IPS DF 6.9 (cell line): ENCODE results near the gene KCNJ2.

Source experiments
- DNase-seq: peaks from one replicate; pipeline ENCODE4 v3.0.0-alpha.2; 2013; ENCODE audit warnings: low read depth, low spot score
- H3K27ac ChIP-seq: one replicate; pipeline ENCODE4 v1.5.1; 2013; ENCODE audit warnings: low read length, control low read depth
- H3K27me3 ChIP-seq: 2 replicates; pipeline ENCODE4 v1.6.1; 2013; ENCODE audit warnings: mild to moderate bottlenecking, low read length; ENCODE audit not compliant: control insufficient read depth, insufficient read depth
- H3K36me3 ChIP-seq: 2 replicates; pipeline ENCODE4 v1.6.1; 2013; ENCODE audit warnings: low read length; ENCODE audit not compliant: control insufficient read depth, insufficient read depth
- H3K4me1 ChIP-seq: 2 replicates; pipeline ENCODE4 v1.6.1; 2013; ENCODE audit warnings: low read length; ENCODE audit not compliant: control insufficient read depth, insufficient read depth
- H3K4me3 ChIP-seq: 2 replicates; pipeline ENCODE4 v1.5.1; 2013; ENCODE audit warnings: mild to moderate bottlenecking, low read length
- H3K9me3 ChIP-seq: 2 replicates; pipeline ENCODE4 v1.6.1; 2013; ENCODE audit warnings: low read length, inconsistent platforms; ENCODE audit not compliant: control insufficient read depth, insufficient read depth
- WGBS: extraction: QIAGEN DNeasy Blood & Tissue Kit; methylation state at CpG from one replicate; pipeline ENCODE4 v1.1.7; 2013; ENCODE audit warnings: mixed read lengths, missing lambda C conversion rate; ENCODE audit not compliant: insufficient read length, insufficient coverage; 5-methylcytosine and 5-hydroxymethylcytosine counted together

The KCNJ2 gene

DNA sequence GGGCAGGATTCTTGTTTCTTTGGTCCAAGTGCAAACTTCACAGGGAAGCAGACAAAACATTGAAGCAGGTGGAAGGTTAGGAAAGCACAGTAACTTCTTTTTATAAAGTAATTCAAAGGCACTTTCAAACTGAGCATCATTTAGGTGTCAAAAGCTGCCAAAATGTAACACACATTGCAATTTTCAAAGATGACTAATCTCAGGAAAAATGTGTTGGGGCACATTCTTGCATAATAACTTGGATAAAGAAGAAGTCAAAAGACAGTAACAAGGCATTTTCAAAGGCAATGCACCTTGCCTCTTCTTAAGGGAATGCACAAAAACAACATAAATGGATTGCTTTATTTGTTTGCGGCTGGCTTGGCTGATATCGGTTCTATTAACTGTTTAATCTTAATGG is 3.6 kb downstream of the KCNJ2 start:
- Histone ChIP-seq H3K4me1 (no peaks in the 10 kb centered on the region; the same call in 1 of the 2 replicates), H3K27me3 (peaks cover 3% of the 10 kb centered on the region; the same call in 1 of the 2 replicates), H3K9me3 (no peaks in the 10 kb centered on the region), H3K36me3 (no peaks in the 10 kb centered on the region), H3K27ac (no peak overlapping the region), H3K4me3 (no peak overlapping the region)
- DNase-seq, result no peak
- no CpG with 5 or more reads among the region's 2 CpGs for WGBS

DNA sequence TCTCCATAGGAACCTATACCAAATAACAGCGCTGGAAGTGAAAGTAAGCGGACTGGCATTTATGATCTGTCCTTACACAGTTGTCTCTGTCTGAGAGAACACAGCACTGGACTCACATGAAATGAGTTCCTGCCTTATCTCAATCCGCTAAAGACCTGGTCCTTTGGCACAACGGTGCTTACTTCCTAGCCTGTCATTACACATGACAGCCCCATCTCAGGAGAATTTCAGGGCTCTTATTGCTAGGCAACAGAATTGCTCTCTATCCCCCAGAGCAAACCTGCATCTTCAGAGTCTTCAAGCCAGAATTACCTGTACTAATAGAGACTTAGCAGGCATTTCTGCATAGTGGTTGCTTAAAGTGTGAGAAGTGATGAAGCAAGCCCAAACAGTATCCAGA is 4.3 kb downstream of the KCNJ2 start:
- H3K36me3 ChIP-seq, result no peaks in the 10 kb centered on the region
- H3K4me1 ChIP-seq, result no peaks in the 10 kb centered on the region
- H3K4me3 ChIP-seq, result no peak overlapping the region
- peaks cover 3% of the 10 kb centered on the region; the same call in 1 of the 2 replicates for H3K27me3 ChIP-seq
- no CpG with 5 or more reads among the region's 4 CpGs for WGBS
- H3K27ac ChIP-seq, result no peak overlapping the region
- no peak for DNase-seq
- no peaks in the 10 kb centered on the region for H3K9me3 ChIP-seq

DNA sequence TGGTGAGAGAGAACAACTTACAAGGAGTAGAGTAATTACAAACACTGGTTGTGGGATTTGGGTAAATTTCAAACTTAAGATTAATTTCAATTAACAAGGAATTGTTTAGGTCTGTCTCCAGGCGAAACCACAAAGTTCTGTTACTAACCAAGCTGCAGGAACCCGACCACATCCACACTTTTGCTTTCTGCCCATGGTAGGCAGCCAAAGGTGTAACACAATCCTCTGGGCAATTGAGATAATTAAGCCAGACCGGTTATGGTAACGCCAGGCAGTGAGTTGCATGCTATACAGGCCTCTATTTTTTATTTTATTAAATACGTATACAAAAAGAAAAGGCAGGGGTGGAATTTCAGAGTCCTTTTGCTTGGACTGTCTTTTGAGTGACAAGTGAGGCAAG is 12.0 kb downstream of the KCNJ2 start:
- no peak overlapping the region for H3K27ac ChIP-seq
- no peaks in the 10 kb centered on the region for H3K27me3 ChIP-seq
- no peaks in the 10 kb centered on the region for H3K4me1 ChIP-seq
- DNase-seq, result no peak
- H3K4me3 ChIP-seq, result no peak overlapping the region
- H3K36me3 ChIP-seq, result no peaks in the 10 kb centered on the region
- WGBS, result no CpG with 5 or more reads among the region's 5 CpGs
- no peaks in the 10 kb centered on the region for H3K9me3 ChIP-seq

DNA sequence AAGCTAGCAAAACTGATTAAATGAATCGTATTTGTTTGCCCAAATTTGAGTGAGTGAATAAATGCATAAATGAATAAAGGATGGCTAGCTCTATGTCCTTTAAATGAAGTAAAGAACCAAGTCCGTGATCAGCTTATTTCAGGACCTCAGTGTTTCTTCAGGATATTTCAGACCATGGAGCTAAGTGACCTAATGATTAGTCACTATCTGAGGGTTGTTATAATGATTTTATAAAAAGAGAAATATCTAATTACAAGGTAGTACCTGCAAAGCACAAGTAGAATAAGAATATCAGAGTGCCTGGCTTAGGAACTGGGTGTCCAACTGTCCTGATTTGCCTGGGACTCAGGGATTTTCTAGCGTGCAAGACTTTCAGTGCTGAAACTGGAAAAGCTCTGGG is 12.5 kb downstream of the KCNJ2 start:
- no CpG with 5 or more reads among the region's 3 CpGs for WGBS
- H3K27ac ChIP-seq, result no peak overlapping the region
- H3K9me3 ChIP-seq, result no peaks in the 10 kb centered on the region
- H3K27me3 ChIP-seq, result no peaks in the 10 kb centered on the region
- no peaks in the 10 kb centered on the region for H3K4me1 ChIP-seq
- no peak for DNase-seq
- no peak overlapping the region for H3K4me3 ChIP-seq
- no peaks in the 10 kb centered on the region for H3K36me3 ChIP-seq

DNA sequence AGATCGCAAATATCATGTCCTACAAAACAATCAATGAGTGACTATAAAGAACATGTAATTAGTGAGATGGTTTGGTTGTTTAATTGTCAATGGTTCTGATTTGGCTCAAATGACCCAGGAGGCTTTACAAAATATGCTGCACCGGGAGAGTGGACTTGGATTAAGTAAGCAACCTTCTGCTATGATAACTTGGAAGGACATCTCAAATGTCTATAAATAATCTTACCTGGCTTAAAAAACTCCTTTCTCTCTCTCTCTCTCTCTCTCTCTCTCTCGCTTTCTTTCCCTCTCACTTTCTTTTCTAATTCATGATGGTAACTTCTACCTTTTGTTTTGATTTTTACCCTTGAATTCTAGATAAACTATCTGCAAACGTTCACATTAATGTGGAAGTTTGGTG is 14.2 kb downstream of the KCNJ2 start:
- DNase-seq, result no peak
- Histone ChIP-seq H3K27ac (no peak overlapping the region), H3K4me1 (no peaks in the 10 kb centered on the region), H3K36me3 (no peaks in the 10 kb centered on the region), H3K4me3 (no peak overlapping the region), H3K27me3 (no peaks in the 10 kb centered on the region), H3K9me3 (no peaks in the 10 kb centered on the region)
- no CpG with 5 or more reads among the region's 4 CpGs for WGBS

DNA sequence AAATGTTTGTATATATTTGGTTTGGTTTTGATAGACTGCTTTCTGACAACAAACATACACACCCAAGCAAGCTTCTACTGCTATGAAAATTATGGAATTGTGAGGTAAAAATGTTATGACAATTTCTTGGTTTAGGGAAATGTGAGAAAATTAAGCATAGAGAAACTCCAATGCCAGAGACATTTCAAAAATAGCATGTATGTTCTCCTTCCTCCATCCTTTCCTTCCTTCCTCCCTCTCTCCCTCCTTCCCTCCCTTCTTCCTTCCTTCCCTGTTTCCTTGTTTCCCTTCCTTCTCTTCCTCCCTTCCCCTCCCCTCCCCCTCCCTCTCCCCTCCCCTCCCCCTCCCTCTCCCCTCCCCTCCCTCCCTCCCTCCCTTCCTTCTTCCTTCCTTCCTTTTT is 14.9 kb downstream of the KCNJ2 start:
- H3K4me1 ChIP-seq, result no peaks in the 10 kb centered on the region
- H3K9me3 ChIP-seq, result no peaks in the 10 kb centered on the region
- DNase-seq, result no peak
- H3K27ac ChIP-seq, result no peak overlapping the region
- no peaks in the 10 kb centered on the region for H3K36me3 ChIP-seq
- no peak overlapping the region for H3K4me3 ChIP-seq
- no peaks in the 10 kb centered on the region for H3K27me3 ChIP-seq

DNA sequence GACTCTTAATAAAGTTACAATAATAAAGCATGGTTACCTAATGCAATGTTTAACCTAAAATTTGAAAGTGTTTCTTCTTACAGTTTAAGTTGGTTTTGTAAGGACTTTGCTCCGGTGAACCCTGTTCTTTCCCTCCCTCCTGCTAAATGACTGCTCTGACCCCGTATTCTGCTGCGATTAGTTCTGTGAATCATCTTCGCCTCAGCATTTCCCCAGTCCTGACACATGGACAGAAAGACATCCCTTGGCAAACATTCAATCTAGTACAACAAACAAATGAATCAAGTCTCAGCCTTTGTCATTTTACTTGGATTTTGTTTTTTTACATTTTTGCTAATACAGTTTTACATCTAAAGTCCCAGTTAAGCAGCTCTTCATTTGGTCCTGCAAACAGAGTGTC is 15.4 kb downstream of the KCNJ2 start:
- no peaks in the 10 kb centered on the region for H3K27me3 ChIP-seq
- H3K4me3 ChIP-seq, result no peak overlapping the region
- no peaks in the 10 kb centered on the region for H3K4me1 ChIP-seq
- no peak overlapping the region for H3K27ac ChIP-seq
- no peaks in the 10 kb centered on the region for H3K36me3 ChIP-seq
- H3K9me3 ChIP-seq, result no peaks in the 10 kb centered on the region
- no CpG with 5 or more reads among the region's 4 CpGs for WGBS
- no peak for DNase-seq

DNA sequence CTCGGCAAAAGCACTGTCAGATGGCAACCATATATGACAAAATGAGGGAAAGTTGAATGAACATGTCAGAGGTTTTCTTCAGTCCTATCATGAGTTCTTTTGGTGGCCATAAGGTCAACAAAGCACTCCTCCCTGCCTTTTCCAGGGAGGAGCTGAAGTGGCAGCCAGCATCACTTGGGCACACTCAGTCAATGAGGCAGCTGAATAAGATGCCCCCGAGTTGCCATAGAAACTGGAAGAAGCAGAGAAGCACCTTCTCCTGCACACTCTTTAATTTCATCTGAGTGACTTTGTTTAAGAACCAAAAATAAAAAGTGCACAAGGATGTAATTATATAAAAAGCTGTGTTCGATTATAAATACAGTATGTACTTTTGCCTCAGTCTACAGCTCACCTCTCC is 16.0 kb downstream of the KCNJ2 start:
- WGBS, result no CpG with 5 or more reads among the region's 3 CpGs
- no peak overlapping the region for H3K27ac ChIP-seq
- no peaks in the 10 kb centered on the region for H3K4me1 ChIP-seq
- H3K27me3 ChIP-seq, result no peaks in the 10 kb centered on the region
- H3K9me3 ChIP-seq, result no peaks in the 10 kb centered on the region
- no peak overlapping the region for H3K4me3 ChIP-seq
- no peaks in the 10 kb centered on the region for H3K36me3 ChIP-seq
- no peak for DNase-seq

DNA sequence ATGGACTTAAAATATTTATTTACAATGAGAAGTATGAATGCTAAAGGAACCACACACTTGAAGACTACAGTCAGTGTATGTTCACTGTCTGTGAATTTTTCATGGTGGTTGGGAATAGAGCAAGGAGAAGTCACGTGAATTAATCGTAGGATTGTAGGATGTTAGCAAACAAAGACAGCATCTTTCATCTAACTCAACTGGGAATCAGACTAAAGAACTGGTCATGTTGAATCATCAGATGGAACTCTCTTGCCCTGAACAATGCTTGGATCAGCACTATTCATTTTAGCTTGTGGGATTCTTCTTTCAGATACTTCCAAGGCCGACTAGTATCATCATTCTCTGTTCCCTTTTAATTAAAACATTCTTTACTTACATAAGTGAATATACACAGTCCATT is 18.1 kb downstream of the KCNJ2 start:
- Histone ChIP-seq H3K27me3 (no peaks in the 10 kb centered on the region), H3K27ac (no peak overlapping the region), H3K36me3 (no peaks in the 10 kb centered on the region), H3K9me3 (no peaks in the 10 kb centered on the region), H3K4me3 (no peak overlapping the region), H3K4me1 (no peaks in the 10 kb centered on the region)
- no CpG with 5 or more reads among the region's 3 CpGs for WGBS
- DNase-seq, result no peak

DNA sequence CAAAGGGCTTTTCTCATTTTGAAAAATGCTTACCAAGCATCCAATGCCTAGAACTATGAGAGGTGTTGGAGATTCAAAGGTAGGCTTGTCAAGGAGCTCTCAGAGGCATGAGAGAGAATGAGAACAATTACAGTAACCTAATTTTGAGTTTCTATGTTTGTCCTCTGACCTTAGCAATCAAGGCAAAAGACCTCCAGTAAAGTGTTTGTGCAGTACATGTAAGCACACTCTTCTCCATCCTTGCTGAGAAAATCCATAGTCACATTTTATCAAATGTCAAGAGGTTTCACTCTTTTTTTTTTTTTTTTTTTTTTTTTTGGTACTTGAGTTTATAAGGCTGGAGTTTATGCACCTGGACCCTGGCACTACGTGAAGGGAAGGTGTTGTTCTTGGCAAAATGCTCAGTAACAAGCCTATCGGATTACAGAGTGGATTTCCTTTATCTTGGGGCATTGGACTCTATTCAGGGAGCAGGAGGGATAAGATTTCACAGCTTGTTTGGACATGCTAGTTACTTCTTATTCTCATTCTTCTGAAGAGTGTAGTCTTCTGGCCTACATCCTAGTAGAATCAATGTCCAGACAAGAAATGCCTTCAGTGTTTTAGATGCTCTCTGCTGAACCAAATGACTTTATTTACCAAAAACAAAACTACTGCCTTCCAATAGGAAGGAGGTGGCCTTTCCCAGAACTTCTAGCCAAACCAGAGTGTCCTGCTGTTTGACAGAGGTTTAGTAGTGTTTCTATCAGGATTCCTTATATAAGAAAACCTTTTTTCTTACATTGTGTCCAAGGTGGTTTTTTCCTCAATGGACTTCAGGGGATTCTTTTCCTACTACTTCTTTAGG is 21.9 kb downstream of the KCNJ2 start:
- H3K4me1 ChIP-seq, result no peaks in the 10 kb centered on the region
- H3K27me3 ChIP-seq, result no peaks in the 10 kb centered on the region
- no peak overlapping the region for H3K4me3 ChIP-seq
- no peak for DNase-seq
- no peak overlapping the region for H3K27ac ChIP-seq
- no peaks in the 10 kb centered on the region for H3K36me3 ChIP-seq
- no peaks in the 10 kb centered on the region for H3K9me3 ChIP-seq
- WGBS, result no CpG with 5 or more reads among the region's 2 CpGs

DNA sequence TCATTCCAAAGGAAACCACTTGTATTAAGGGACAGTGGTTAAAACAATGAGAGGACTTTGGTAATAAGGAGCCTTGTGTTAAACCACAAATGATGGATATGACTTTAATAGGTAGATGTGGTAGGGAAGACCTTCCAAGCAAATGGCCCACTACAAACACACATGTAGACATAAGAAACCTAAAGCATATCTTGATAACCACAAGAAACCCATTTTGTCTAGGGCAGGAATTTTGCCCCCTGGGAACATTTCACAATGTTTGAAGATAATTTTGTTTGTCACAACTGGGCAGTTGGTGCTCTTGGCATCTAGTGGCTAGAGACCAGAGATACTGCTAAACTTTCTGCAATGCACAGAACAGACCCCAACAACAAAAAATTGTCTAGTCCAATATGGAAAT is 25.8 kb downstream of the KCNJ2 start:
- Histone ChIP-seq H3K36me3 (no peaks in the 10 kb centered on the region), H3K27me3 (no peaks in the 10 kb centered on the region), H3K4me1 (no peaks in the 10 kb centered on the region), H3K9me3 (no peaks in the 10 kb centered on the region), H3K4me3 (no peak overlapping the region), H3K27ac (no peak overlapping the region)
- DNase-seq, result no peak
